GM23248 (cell line): Measurements from ENCODE around the gene POLN. TPM values are rescaled to one million over a fixed set of nuclear protein-coding genes. Genes with fewer than 3 reads are reported as not detected.

ENCODE experiments used
- DNase-seq: peaks from one replicate; pipeline ENCODE4 v3.0.0-alpha.2; 2015
- H2AFZ ChIP-seq: fragments of 200-600 bp; sonication (generic); 2 replicates; pipeline ENCODE4 v1.6.1; 2016; ENCODE audit warnings: antibody characterized with exemption
- H3F3A ChIP-seq: fragments of 200-600 bp; sonication (generic); 2 replicates; pipeline ENCODE4 v1.6.1; 2016; ENCODE audit warnings: mild to moderate bottlenecking, antibody characterized with exemption, mixed run types; ENCODE audit not compliant: insufficient read depth
- H3K27ac ChIP-seq: fragments of 200-600 bp; sonication (generic); 2 replicates; pipeline ENCODE4 v1.5.1; 2016; ENCODE audit warnings: mild to moderate bottlenecking
- H3K27me3 ChIP-seq: fragments of 200-600 bp; sonication (generic); replicated peaks from 2 replicates; pipeline ENCODE4 v1.6.1; 2016; ENCODE audit warnings: mild to moderate bottlenecking; ENCODE audit not compliant: insufficient read depth
- H3K36me3 ChIP-seq: fragments of 200-600 bp; sonication (generic); 2 replicates; pipeline ENCODE4 v1.6.1; 2016; ENCODE audit warnings: low read depth, mild to moderate bottlenecking
- H3K4me1 ChIP-seq: fragments of 200-600 bp; sonication (generic); 2 replicates; pipeline ENCODE4 v1.6.1; 2016; ENCODE audit warnings: mild to moderate bottlenecking; ENCODE audit not compliant: insufficient read depth
- H3K4me2 ChIP-seq: fragments of 200-600 bp; sonication (generic); one replicate; pipeline ENCODE4 v1.6.1; 2016; ENCODE audit warnings: mild to moderate bottlenecking; ENCODE audit not compliant: unreplicated experiment
- H3K4me3 ChIP-seq: fragments of 200-600 bp; sonication (generic); 2 replicates; pipeline ENCODE4 v1.5.1; 2016; ENCODE audit warnings: mild to moderate bottlenecking
- H3K79me2 ChIP-seq: fragments of 200-600 bp; sonication (generic); 2 replicates; pipeline ENCODE4 v1.6.1; 2016; ENCODE audit warnings: mild to moderate bottlenecking; ENCODE audit not compliant: insufficient read depth
- H3K9ac ChIP-seq: fragments of 200-600 bp; sonication (generic); 2 replicates; pipeline ENCODE4 v1.6.1; 2016; ENCODE audit warnings: mild to moderate bottlenecking
- H3K9me2 ChIP-seq: fragments of 200-600 bp; sonication (generic); 2 replicates; pipeline ENCODE4 v1.6.1; 2016; ENCODE audit warnings: mixed run types, mild to moderate bottlenecking, moderate library complexity; ENCODE audit not compliant: insufficient read depth
- H3K9me3 ChIP-seq: fragments of 200-600 bp; sonication (generic); one replicate; pipeline ENCODE4 v1.6.1; 2017; ENCODE audit warnings: low read depth
- H4K20me1 ChIP-seq: fragments of 200-600 bp; sonication (generic); 2 replicates; pipeline ENCODE4 v1.6.0; 2016; ENCODE audit not compliant: insufficient read depth
- EZH2 ChIP-seq: fragments of 200-600 bp; sonication (generic); IDR thresholded peaks from 2 replicates; pipeline ENCODE4 v1.6.1; 2018; ENCODE audit warnings: antibody characterized with exemption, mild to moderate bottlenecking; ENCODE audit not compliant: insufficient read depth, poor library complexity, severe bottlenecking
- EZH2phosphoT487 ChIP-seq: fragments of 200-600 bp; sonication (generic); IDR thresholded peaks from 2 replicates; pipeline ENCODE4 v1.6.1; 2018; ENCODE audit warnings: antibody characterized with exemption, moderate library complexity, mild to moderate bottlenecking, low read depth; ENCODE audit not compliant: insufficient read depth
- WGBS, 2 experiments: methylation state at CpG; one replicate each; pipeline ENCODE4 v1.1.6; 2015 to 2017; ENCODE audit warnings: low lambda C conversion rate in 2 of 2, low coverage in 1 of 2; ENCODE audit errors: missing lambda C conversion rate in 2 of 2; 5-methylcytosine and 5-hydroxymethylcytosine counted together
- in situ Hi-C: fragments of 300-500 bp; cut with MboI; formaldehyde crosslinking; loops from 2 replicates; pipeline ENCODE4 v1.15.0; 2020
- polyA plus RNA-seq: library from polyadenylated mRNA; unstranded; fragments of >200 nt; fragmentation: Nextera tagmentation; extraction: Ambion mirVana; gene quantifications from 2 replicates; pipeline ENCODE4 v1.2.1, GENCODE V29; 2016
- total RNA-seq: library from RNA; depleted of rRNA; stranded (reverse); fragments of >200 nt; shearing (Covaris generic); gene quantifications from 2 replicates; pipeline ENCODE4 v1.2.3, GENCODE V29; 2014

The POLN gene
- total and polyA plus RNA-seq, 2 experiments from 2014 or later = 1.6 to 3.9 TPM

DNA sequence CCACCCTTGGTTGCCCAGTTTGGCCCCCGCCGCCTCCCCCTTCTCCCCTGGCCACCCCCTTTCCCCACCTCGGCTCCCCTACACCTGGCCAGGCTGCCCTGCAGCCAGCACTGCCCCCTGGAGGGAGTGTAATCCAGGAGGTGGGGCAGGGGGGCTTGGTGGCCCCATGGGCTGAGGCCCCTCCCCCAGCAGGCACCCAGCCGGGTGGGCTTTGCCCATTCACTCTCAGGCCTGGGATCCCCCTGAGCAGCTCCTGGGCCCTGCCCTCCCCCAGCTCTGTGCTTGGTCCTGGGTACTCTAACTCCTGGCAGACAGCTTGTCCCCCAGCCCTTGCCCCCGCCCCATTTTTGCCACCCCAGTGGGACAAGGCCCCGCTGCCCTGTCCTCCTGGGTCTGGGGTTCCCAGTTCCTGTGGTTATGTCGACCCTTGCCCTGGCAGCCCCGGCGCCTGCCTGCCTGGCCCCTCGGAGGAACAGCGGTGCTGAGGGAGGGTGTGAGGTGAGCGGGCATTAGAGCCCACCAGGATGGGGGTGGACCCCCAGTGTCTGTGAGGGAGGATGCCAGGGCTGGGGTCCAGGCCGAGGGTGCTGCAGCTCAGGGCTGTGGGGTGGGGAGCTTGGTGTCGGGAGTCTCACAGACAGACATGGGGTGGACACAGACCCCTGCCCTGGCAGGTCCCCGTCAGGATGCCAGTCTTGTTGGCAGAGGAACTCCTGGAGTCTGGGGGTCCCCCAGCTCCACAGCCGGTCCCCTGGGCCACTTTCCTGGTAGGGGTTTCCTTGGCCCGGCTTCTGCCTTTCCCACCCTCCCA lies 172.6 kb downstream of the POLN start:
- Histone ChIP-seq H3K36me3 (no peaks in the 10 kb centered on the region), H3K27ac (no peak overlapping the region), H3F3A (no peaks in the 10 kb centered on the region), H3K9me3 (no peaks in the 10 kb centered on the region), H3K9me2 (no peaks in the 10 kb centered on the region), H3K4me1 (no peaks in the 10 kb centered on the region), H3K9ac (no peak overlapping the region), H3K79me2 (no peaks in the 10 kb centered on the region), H4K20me1 (no peaks in the 10 kb centered on the region; the same call in 1 of the 2 replicates), H2AFZ (no peak overlapping the region), H3K27me3 (no peaks in the 10 kb centered on the region), H3K4me2 (no peak overlapping the region), H3K4me3 (no peak overlapping the region)
- WGBS, 2 experiments = 47 to 61% methylated on average over 12 to 16 of the region's 17 CpGs
- in situ Hi-C loops = no loop called here
- no peak for TF ChIP-seq EZH2
- no peak for TF ChIP-seq EZH2phosphoT487
- DNase-seq = no peak

DNA sequence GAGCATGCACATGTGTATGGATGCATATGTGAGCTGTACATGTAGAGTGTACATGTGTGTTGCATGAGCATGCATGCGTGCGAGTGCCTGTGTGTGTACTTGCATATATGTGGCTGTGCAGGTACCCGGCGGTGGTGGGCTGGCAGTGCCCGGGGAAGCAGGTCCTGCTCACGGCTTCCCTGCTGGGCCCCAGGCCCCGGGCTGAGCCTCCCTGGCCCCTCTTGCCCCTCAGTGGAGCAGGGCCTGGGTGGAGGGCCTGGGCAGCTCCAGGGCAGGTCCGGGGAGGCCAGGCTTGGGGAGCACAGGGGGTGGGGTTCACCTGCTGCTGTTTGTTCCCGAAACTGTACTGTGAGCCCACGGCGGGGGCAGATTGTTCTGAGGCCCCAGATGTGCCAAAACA lies 173.4 kb downstream of the POLN start:
- Histone ChIP-seq H3F3A (no peaks in the 10 kb centered on the region), H3K36me3 (no peaks in the 10 kb centered on the region), H3K27ac (no peak overlapping the region), H3K4me2 (no peak overlapping the region), H2AFZ (no peak overlapping the region), H3K79me2 (no peaks in the 10 kb centered on the region), H3K9ac (no peak overlapping the region), H3K4me1 (no peaks in the 10 kb centered on the region), H3K9me2 (no peaks in the 10 kb centered on the region), H3K4me3 (no peak overlapping the region), H4K20me1 (no peaks in the 10 kb centered on the region; the same call in 1 of the 2 replicates), H3K9me3 (no peaks in the 10 kb centered on the region), H3K27me3 (no peaks in the 10 kb centered on the region)
- in situ Hi-C loops = no loop called here
- 57 to 66% methylated on average over 9 to 11 of the region's 11 CpGs for WGBS, 2 experiments
- TF ChIP-seq EZH2phosphoT487 (no peak), EZH2 (no peak)
- DNase-seq = no peak

DNA sequence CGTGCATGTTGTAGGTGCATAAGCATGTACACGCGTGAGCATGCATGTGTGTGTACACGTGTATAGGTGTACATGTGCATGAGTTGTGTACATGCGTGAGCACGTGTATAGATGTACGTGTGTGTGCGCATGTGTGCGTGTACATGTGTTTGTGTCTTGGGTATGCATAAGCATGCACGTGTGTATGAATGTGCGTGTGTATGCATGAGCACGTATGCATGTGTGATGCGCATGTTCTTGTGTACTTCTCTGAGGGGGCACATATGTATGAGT lies 173.8 kb downstream of the POLN start:
- Histone ChIP-seq H3K4me2 (no peak overlapping the region), H3F3A (no peaks in the 10 kb centered on the region)

DNA sequence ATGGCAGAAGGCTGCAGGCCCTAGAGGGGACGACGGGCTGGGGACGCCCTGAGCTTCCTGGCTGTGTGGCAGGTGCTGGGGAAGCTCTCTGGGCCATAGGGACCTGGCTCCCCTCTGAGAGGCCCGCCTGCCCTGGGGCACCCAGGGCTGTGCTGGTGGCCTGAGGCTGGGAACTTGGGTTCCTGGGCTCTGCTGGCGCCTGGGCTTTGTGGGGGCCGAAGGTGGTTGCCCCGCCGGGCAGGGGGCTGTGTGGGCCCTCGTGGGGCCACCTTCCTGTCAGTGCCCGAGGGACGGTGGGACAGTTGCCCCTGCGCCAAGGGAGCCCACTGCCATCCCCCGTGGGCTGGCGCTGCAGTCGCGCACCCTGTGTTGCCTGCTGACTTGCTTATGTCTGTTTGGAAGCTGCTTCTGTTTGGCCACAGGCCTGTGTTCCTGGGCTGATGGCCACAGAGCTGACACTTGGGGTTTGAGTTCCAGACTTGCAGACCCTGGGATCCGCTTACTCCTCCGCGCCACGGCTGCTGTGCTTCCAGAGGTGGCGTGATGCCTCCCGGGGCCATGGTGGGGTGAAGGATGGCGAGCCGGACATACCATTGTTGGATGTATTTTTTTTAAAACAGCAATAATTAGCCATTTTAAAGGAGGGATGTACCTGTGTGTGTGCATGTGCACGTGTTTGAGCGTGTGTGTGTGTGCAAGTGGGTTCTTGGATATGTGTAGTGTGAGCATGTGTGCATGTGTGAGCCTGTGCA lies 174.3 kb downstream of the POLN start:
- Histone ChIP-seq H3K27me3 (no peaks in the 10 kb centered on the region), H3K27ac (no peak overlapping the region), H2AFZ (no peak overlapping the region), H4K20me1 (no peaks in the 10 kb centered on the region; the same call in 1 of the 2 replicates), H3K9me3 (no peaks in the 10 kb centered on the region), H3K9me2 (no peaks in the 10 kb centered on the region), H3F3A (no peaks in the 10 kb centered on the region), H3K36me3 (no peaks in the 10 kb centered on the region), H3K4me2 (no peak overlapping the region), H3K9ac (no peak overlapping the region), H3K4me1 (no peaks in the 10 kb centered on the region), H3K4me3 (no peak overlapping the region), H3K79me2 (no peaks in the 10 kb centered on the region)
- TF ChIP-seq EZH2 (no peak), EZH2phosphoT487 (no peak)
- in situ Hi-C loops = no loop called here
- no peak for DNase-seq
- 48 to 62% methylated on average over 19 to 26 of the region's 26 CpGs for WGBS, 2 experiments

More for the DNA sequence above, 173.8 kb downstream of the POLN start:
- H3K9me3 ChIP-seq = no peaks in the 10 kb centered on the region
- H3K36me3 ChIP-seq = no peaks in the 10 kb centered on the region
- no peak overlapping the region for H3K27ac ChIP-seq
- H3K9ac ChIP-seq = no peak overlapping the region
- no peaks in the 10 kb centered on the region; the same call in 1 of the 2 replicates for H4K20me1 ChIP-seq
- TF ChIP-seq EZH2phosphoT487 (no peak), EZH2 (no peak)
- 87 to 88% methylated on average over 13 of the region's 13 CpGs for WGBS, 2 experiments
- H2AFZ ChIP-seq = no peak overlapping the region
- no peaks in the 10 kb centered on the region for H3K4me1 ChIP-seq
- no peak for DNase-seq
- H3K4me3 ChIP-seq = no peak overlapping the region
- no peaks in the 10 kb centered on the region for H3K9me2 ChIP-seq
- H3K27me3 ChIP-seq = no peaks in the 10 kb centered on the region
- in situ Hi-C loops = no loop called here
- H3K79me2 ChIP-seq = no peaks in the 10 kb centered on the region
